HepG2 (cell line): ENCODE data around the gene RELL2. TPM values are rescaled to one million over a fixed set of nuclear protein-coding genes. Genes with fewer than 3 reads are reported as not detected.

Experiments used
- ATAC-seq: fragments of 200-7000 bp; cut with Tn5 transposase; 3 replicates; pipeline ENCODE4 v1.9.1; 2020; ENCODE audit warnings: mild to moderate bottlenecking, moderate library complexity
- BruUV-seq: library from RNA; stranded (reverse); fragments of 400-500 nt; replicated peaks from 2 replicates; lab custom pipeline; 2021; lab: Mats Ljungman, UMichigan
- CTCF ChIA-PET: fragments of 300-600 bp; formaldehyde crosslinking; extraction: SDS; loops from one replicate; lab custom pipeline; 2021; ENCODE audit warnings: low total read pairs, inconsistent platforms, low intra/inter-chr PET ratio; lab: Yijun Ruan, JAX
- POLR2A ChIA-PET: fragments of 350-600 bp; sonication (Branson Sonifier 250); formaldehyde crosslinking; loops from one replicate; lab custom pipeline; 2020; ENCODE audit warnings: antibody characterized with exemption, inconsistent platforms; lab: Yijun Ruan, JAX
- DNase-seq: peaks from one replicate; pipeline ENCODE4 v3.0.0-alpha.2; 2015; ENCODE audit warnings: low spot score
- FAIRE-seq: peaks from 3 replicates; lab custom pipeline; 2011; peaks lifted over from hg19 to GRCh38; lab: Jason Lieb, UNC
- H2AFZ ChIP-seq: one replicate; pipeline ENCODE4 v1.6.1; 2011; ENCODE audit warnings: low read length, inconsistent platforms
- H3K27ac ChIP-seq: fragments of 300-600 bp; 3 replicates; pipeline ENCODE4 v1.8.0; 2011; ENCODE audit warnings: mixed run types, mild to moderate bottlenecking, mixed read lengths, low read length, inconsistent platforms; ENCODE audit not compliant: insufficient read depth; ENCODE audit errors: extremely low read length
- H3K27me3 ChIP-seq, 2 experiments: fragments of 200-600 bp in 1 of 2; 2 replicates in 1 of 2; 3 replicates in 1 of 2; pipeline versions ENCODE4 v1.6.0 to v1.8.0; 2011; ENCODE audit warnings: low read length in 2 of 2, mild to moderate bottlenecking in 2 of 2, moderate library complexity in 2 of 2, inconsistent platforms in 1 of 2; ENCODE audit not compliant: insufficient read depth in 2 of 2, control insufficient read depth in 1 of 2
- H3K36me3 ChIP-seq, 2 experiments: fragments of 200-600 bp in 1 of 2; replicated peaks in 1 of 2; 2 replicates in 1 of 2; 3 replicates in 1 of 2; pipeline versions ENCODE4 v1.5.1 to v1.8.0; 2011; ENCODE audit warnings: low read length in 2 of 2, inconsistent platforms in 1 of 2; ENCODE audit not compliant: insufficient read depth in 2 of 2, control insufficient read depth in 1 of 2
- H3K4me1 ChIP-seq: 2 replicates; pipeline ENCODE4 v1.5.1; 2012; ENCODE audit warnings: low read length, inconsistent platforms; ENCODE audit not compliant: insufficient read depth
- H3K4me2 ChIP-seq: 2 replicates; pipeline ENCODE4 v1.6.0; 2011; ENCODE audit warnings: low read depth, low read length, inconsistent platforms
- H3K4me3 ChIP-seq, 3 experiments: fragments of 200-600 bp in 1 of 3; sonication (generic), shearing (Covaris generic) in 1 of 3; replicated peaks in 1 of 3; 2 replicates each; pipeline ENCODE4 v1.5.1; 2011 to 2016; ENCODE audit warnings: low read length in 3 of 3, inconsistent platforms in 2 of 3, low read depth in 2 of 3, mild to moderate bottlenecking in 2 of 3, control low read depth in 1 of 3, mixed read lengths in 1 of 3; ENCODE audit not compliant: insufficient read depth in 1 of 3
- H3K79me2 ChIP-seq: one replicate; pipeline ENCODE4 v1.6.1; 2011; ENCODE audit warnings: low read length, inconsistent platforms; ENCODE audit not compliant: insufficient read depth
- H3K9ac ChIP-seq: 2 replicates; pipeline ENCODE4 v1.6.0; 2011; ENCODE audit warnings: mild to moderate bottlenecking, low read depth, low read length, inconsistent platforms; ENCODE audit not compliant: insufficient read depth
- H3K9me3 ChIP-seq: 2 replicates; pipeline ENCODE4 v1.5.1; 2012; ENCODE audit warnings: mild to moderate bottlenecking, low read length
- H4K20me1 ChIP-seq: 2 replicates; pipeline ENCODE4 v1.6.0; 2011; ENCODE audit warnings: inconsistent platforms, mild to moderate bottlenecking, low read length, moderate library complexity; ENCODE audit not compliant: insufficient read depth
- BCLAF1 ChIP-seq: fragments of 450-650 bp; IDR thresholded peaks from 2 replicates; pipeline ENCODE4 v1.6.1; 2017; ENCODE audit warnings: mild to moderate bottlenecking
- EHMT2 ChIP-seq: fragments of 200-600 bp; sonication (generic); IDR thresholded peaks from 2 replicates; pipeline ENCODE4 v1.7.0; 2017; ENCODE audit warnings: antibody characterized with exemption, low read depth, low read length, borderline replicate concordance
- ELK4 ChIP-seq: sonication (generic); formaldehyde crosslinking; IDR thresholded peaks from 2 replicates; pipeline ENCODE4 v1.9.0; 2021; ENCODE audit warnings: missing genetic modification reagents, borderline replicate concordance
- KLF6 ChIP-seq: IDR thresholded peaks from 2 replicates; pipeline ENCODE4 v1.8.0; 2016; ENCODE audit warnings: missing biosample characterization, missing genetic modification reagents
- RFXAP ChIP-seq: sonication (generic); formaldehyde crosslinking; IDR thresholded peaks from 2 replicates; pipeline ENCODE4 v1.4.0; 2020; ENCODE audit warnings: missing genetic modification reagents, borderline replicate concordance
- THAP11 ChIP-seq: IDR thresholded peaks from 2 replicates; pipeline ENCODE4 v1.6.1; 2016; ENCODE audit warnings: missing biosample characterization, missing genetic modification reagents
- ZBED4 ChIP-seq: sonication (generic); formaldehyde crosslinking; IDR thresholded peaks from 2 replicates; pipeline ENCODE4 v1.4.0; 2020; ENCODE audit warnings: missing genetic modification reagents, borderline replicate concordance
- ZNF256 ChIP-seq: sonication (generic); formaldehyde crosslinking; conservative IDR thresholded peaks from 2 replicates; pipeline ENCODE4 v1.4.0; 2020; ENCODE audit warnings: missing genetic modification reagents
- ZNF33B ChIP-seq: sonication (generic); formaldehyde crosslinking; IDR thresholded peaks from 2 replicates; pipeline ENCODE4 v1.5.1; 2020; ENCODE audit warnings: mild to moderate bottlenecking, missing genetic modification reagents
- ZNF343 ChIP-seq: sonication (generic); formaldehyde crosslinking; IDR thresholded peaks from 2 replicates; pipeline ENCODE4 v1.4.0; 2020; ENCODE audit warnings: mild to moderate bottlenecking, missing genetic modification reagents
- ZNF816 ChIP-seq: sonication (generic); formaldehyde crosslinking; IDR thresholded peaks from 2 replicates; pipeline ENCODE4 v1.8.0; 2022; ENCODE audit warnings: missing genetic modification reagents, mild to moderate bottlenecking, borderline replicate concordance
- WGBS: methylation state at CpG from one replicate; pipeline ENCODE4 v1.1.6; 2017; ENCODE audit warnings: low lambda C conversion rate; 5-methylcytosine and 5-hydroxymethylcytosine counted together
- in situ Hi-C: cut with HindIII; loops from 2 replicates; pipeline ENCODE4 v1.10.0; 2017; ENCODE audit warnings: low pct_unique_long_range_greater_than_20kb; ENCODE audit not compliant: extremely low pct_ligation_motif_present
- intact Hi-C: fragments of 100-400 bp; cut with micrococcal nuclease; formaldehyde crosslinking; loops from one replicate; pipeline ENCODE4 v1.10.0; 2022; ENCODE audit not compliant: unreplicated experiment
- polyA plus RNA-seq, 8 experiments: library from polyadenylated mRNA; depleted of rRNA in 3 of 8; stranded (reverse) in 7 of 8; unstranded in 1 of 8; fragments of >200 nt; fragmentation: Illumina TruSeq in 4 of 8; extraction: Trizol in 4 of 8; gene quantifications; 2 replicates each; pipeline versions ENCODE4 v1.2.1 to v1.2.3, GENCODE V29; 2011 to 2016; ENCODE audit warnings: low read depth in 4 of 8, missing spikeins in 1 of 8, mixed read lengths in 1 of 8; ENCODE audit not compliant: insufficient read depth in 1 of 8
- total RNA-seq, 5 experiments: library from RNA; depleted of rRNA; stranded (reverse); fragments of >200 nt; fragmentation: Illumina TruSeq; extraction: Trizol; gene quantifications; 2 replicates each; pipeline ENCODE4 v1.2.3, GENCODE V29; 2016; ENCODE audit warnings: low read depth in 1 of 5

Gene RELL2
- total and polyA plus RNA-seq, 2 of the 13 experiments (the other 11 are each of a cell fraction or from before 2014, with no cell fraction given), result 6.4 to 8.3 TPM

- TF ChIP-seq ZBED4 (no peak), ZNF33B (no peak)
Measured at GRCh38 chr5:141669520-141669919, 32.7 kb downstream of the RELL2 start (continued).

- POLR2A ChIA-PET, result no interaction called here
- no peak overlapping the region for H3K27ac ChIP-seq
- no peak overlapping the region for H3K4me3 ChIP-seq
- no TSS peak for BruUV-seq
- CTCF ChIA-PET, result no interaction called here
- in situ Hi-C loops, result no loop called here
- H4K20me1 ChIP-seq, result no peaks in the 10 kb centered on the region
- peaks cover 2 to 3% of the 10 kb centered on the region in 2 experiments; a peak in 2 of 5 replicates for H3K27me3 ChIP-seq
- intact Hi-C loops, result no loop called here
- 20% methylated on average over 1 of the region's 23 CpGs for WGBS
- H3K4me2 ChIP-seq, result no peak overlapping the region
- H3K79me2 ChIP-seq, result no peaks in the 10 kb centered on the region
- no peak overlapping the region for H2AFZ ChIP-seq
- DNase-seq (no peak), ATAC-seq (no peak; the same call in 1 of the 3 replicates), FAIRE-seq (no peak)
- no peaks in the 10 kb centered on the region for H3K36me3 ChIP-seq
- H3K4me1 ChIP-seq, result no peaks in the 10 kb centered on the region
- no peaks in the 10 kb centered on the region for H3K9me3 ChIP-seq
- no peak overlapping the region for H3K9ac ChIP-seq
- TF ChIP-seq THAP11 (CRISPR knock-in tag) (no peak), RFXAP (no peak), KLF6 (CRISPR knock-in tag) (no peak), BCLAF1 (no peak), ELK4 (no peak), ZNF343 (CRISPR knock-in tag) (no peak), EHMT2 (no peak), ZNF256 (no peak), ZNF816 (CRISPR knock-in tag) (no peak)
Measured at GRCh38 chr5:141672071-141672840, 35.5 kb downstream of the RELL2 start.
